BLaER1 treated with 17β-estradiol and CSF1 and Interleukin-3, amounts not matched to agents 10 nM and 100 nM (cell line): ENCODE results near the gene ANKMY1.
"Not testable (repeated sequence)": the region's sequence is repeated elsewhere in the genome, so short reads cannot be mapped to it uniquely, and the experiment has no call there.

ENCODE experiments used
- H3K27ac ChIP-seq, 11 experiments: shearing (Covaris generic); formaldehyde crosslinking; 2 replicates each; pipeline ENCODE4 v1.8.1; 2022
- H3K27me3 ChIP-seq, 11 experiments: shearing (Covaris generic); formaldehyde crosslinking; 2 replicates each; pipeline ENCODE4 v1.8.1; 2022
- H3K36me3 ChIP-seq, 11 experiments: shearing (Covaris generic); formaldehyde crosslinking; 2 replicates each; pipeline ENCODE4 v1.8.1; 2022
- H3K4me1 ChIP-seq, 10 experiments: shearing (Covaris generic); formaldehyde crosslinking; 2 replicates each; pipeline ENCODE4 v1.8.1; 2022
- H3K4me2 ChIP-seq, 11 experiments: shearing (Covaris generic); formaldehyde crosslinking; 2 replicates each; pipeline ENCODE4 v1.8.1; 2022
- H3K4me3 ChIP-seq, 10 experiments: shearing (Covaris generic); formaldehyde crosslinking; 2 replicates each; pipeline ENCODE4 v1.8.1; 2022
- H3K9ac ChIP-seq, 11 experiments: shearing (Covaris generic); formaldehyde crosslinking; 2 replicates each; pipeline ENCODE4 v1.8.1; 2022
- H3K9me3 ChIP-seq, 11 experiments: shearing (Covaris generic); formaldehyde crosslinking; replicated peaks in 1 of 11; 2 replicates each; pipeline ENCODE4 v1.8.1; 2022
- H4K20me1 ChIP-seq, 11 experiments: shearing (Covaris generic); formaldehyde crosslinking; 2 replicates each; pipeline ENCODE4 v1.8.1; 2022
- Cebpa-rat ChIP-seq, 11 experiments: shearing (Covaris generic); IDR thresholded peaks; 2 replicates each; pipeline ENCODE4 v1.8.1; 2022

The ANKMY1 gene

DNA sequence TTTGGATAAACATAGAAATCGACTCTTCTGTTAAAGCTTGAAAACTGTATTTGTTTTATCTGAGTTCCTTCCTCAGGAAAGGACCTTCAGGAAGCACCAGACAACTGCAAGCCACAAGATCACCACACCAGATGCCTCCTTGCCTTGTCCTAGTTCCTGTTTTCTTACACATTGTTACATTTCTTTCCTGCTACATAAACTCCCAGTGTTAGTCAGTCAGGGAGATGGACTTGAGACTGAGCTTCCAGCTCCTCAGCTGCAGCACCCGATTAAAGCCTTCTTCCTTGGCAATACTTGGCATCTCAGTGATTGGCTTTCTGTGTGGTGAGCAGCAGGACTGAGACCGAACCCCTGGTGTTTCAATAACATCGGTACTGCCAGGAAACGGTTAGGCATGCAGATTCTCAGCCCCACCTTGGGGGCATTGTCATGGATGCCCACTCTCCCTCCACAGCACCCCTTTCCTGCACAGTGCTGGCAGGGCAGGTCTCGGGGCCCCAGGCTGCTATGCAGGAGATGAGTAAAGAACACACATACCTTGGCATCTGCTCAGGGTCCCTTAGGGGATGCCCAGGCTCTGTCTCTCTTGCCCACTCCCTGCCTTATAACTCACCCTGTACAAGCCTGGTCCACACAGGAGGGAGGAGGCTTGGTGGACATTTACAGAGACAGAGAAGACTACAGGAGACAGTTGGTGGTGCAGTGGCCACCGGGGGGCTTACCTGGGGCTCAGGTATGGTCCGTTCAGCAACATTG is 32.6 kb downstream of the ANKMY1 start:
- H3K9ac ChIP-seq = 0 out of 22 replicates have a peak overlapping the region, but pooled peaks of 2 of the 11 experiments have one; percentile 29 to 44
- peaks cover 0 to 16% (median 0%) of the 10 kb centered on the region in 11 experiments; a peak in 2 of 22 replicates for H4K20me1 ChIP-seq
- no peaks in the 10 kb centered on the region; a peak in 2 of 22 replicates for H3K27me3 ChIP-seq
- H3K4me3 ChIP-seq = peak overlapping the region in 9 of 10 experiments; percentile 9 to 60 (median 49); a peak in 16 of 20 replicates
- no peak for TF ChIP-seq Cebpa-rat (IDR thresholded peaks at IDR 0.05)
- peaks cover 0 to 8% (median 0%) of the 10 kb centered on the region in 10 experiments; a peak in 4 of 20 replicates for H3K4me1 ChIP-seq
- H3K36me3 ChIP-seq = peaks cover 86 to 100% (median 97%) of the 10 kb centered on the region in 11 experiments
- H3K27ac ChIP-seq = peak overlapping the region in 8 of 11 experiments; percentile 7 to 82 (median 69); a peak in 13 of 22 replicates
- 0 out of 22 replicates have a peak overlapping the region, but pooled peaks of 1 of the 11 experiments have one; percentile 21 for H3K4me2 ChIP-seq
- H3K9me3 ChIP-seq = peaks cover 82 to 98% (median 92%) of the 10 kb centered on the region in 11 experiments

- Histone ChIP-seq H3K9ac (no peak overlapping the region), H3K4me1 (peaks cover 0 to 8% (median 0%) of the 10 kb centered on the region in 10 experiments; a peak in 4 of 20 replicates), H3K36me3 (peaks cover 80 to 100% (median 97%) of the 10 kb centered on the region in 11 experiments), H3K4me2 (peak overlapping the region in 2 of 11 experiments; percentile 17 to 21; a peak in 2 of 22 replicates), H3K27ac (peak overlapping the region in 7 of 11 experiments; percentile 48 to 82 (median 73); a peak in 11 of 22 replicates), H3K9me3 (peaks cover 67 to 97% (median 84%) of the 10 kb centered on the region in 11 experiments), H3K4me3 (peak overlapping the region in 9 of 10 experiments; percentile 7 to 60 (median 49); a peak in 16 of 20 replicates), H3K27me3 (no peaks in the 10 kb centered on the region; a peak in 2 of 22 replicates), H4K20me1 (peaks cover 0 to 3% (median 0%) of the 10 kb centered on the region in 11 experiments; a peak in 2 of 22 replicates)
- no peak for TF ChIP-seq Cebpa-rat (IDR thresholded peaks at IDR 0.05)
Measured at GRCh38 chr2:240523451-240524281, 34.1 kb downstream of the ANKMY1 start.

DNA sequence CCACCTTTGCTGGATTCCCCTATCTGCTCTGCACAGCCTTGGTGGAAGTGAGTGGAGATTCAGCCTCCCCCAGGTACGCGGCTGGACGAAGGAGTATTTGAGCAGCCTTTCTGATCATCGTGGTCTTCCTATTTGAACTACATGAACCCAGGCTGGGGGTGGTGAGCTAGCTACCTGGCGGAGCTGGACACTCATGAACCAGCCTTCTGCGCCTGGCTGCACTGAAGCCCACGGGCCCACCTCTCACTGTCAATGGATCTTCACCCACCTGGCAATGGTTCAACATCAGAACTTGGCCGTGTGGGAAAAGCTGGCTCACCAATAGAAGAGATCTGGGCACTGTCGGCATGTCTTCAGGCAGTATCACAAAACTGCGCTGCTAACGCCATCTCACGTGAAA is 35.4 kb downstream of the ANKMY1 start:
- Histone ChIP-seq H3K4me1 (peaks cover 0 to 8% (median 0%) of the 10 kb centered on the region in 10 experiments; a peak in 4 of 20 replicates), H3K9ac (no peak overlapping the region), H3K36me3 (peaks cover 71 to 100% (median 97%) of the 10 kb centered on the region in 11 experiments), H3K27ac (no peak overlapping the region), H3K27me3 (no peaks in the 10 kb centered on the region; a peak in 2 of 22 replicates), H3K4me2 (no peak overlapping the region), H3K9me3 (peaks cover 60 to 85% (median 72%) of the 10 kb centered on the region in 11 experiments), H4K20me1 (peaks cover 0 to 4% (median 0%) of the 10 kb centered on the region in 11 experiments; a peak in 1 of 22 replicates), H3K4me3 (peak overlapping the region in 6 of 10 experiments; percentile 26 to 60 (median 47); a peak in 5 of 20 replicates)
- no peak for TF ChIP-seq Cebpa-rat (IDR thresholded peaks at IDR 0.05)

DNA sequence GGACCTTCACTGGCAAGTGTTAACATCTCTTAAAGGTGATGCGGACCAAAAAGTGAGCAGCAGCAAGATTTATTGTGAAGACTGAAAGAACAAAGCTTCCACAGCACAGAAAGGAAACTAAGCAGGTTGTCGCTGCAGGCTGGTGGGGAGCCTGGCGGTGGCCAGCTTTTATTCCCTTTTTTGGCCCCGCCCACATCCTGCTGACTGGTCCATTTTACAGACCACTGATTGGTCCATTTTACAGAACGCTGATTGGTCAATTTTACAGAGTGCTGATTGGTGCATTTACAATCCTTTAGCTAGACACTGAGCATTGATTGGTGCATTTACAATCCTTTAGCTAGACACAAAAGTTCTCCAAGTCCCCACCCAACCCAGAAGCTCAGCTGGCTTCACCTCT is 35.9 kb downstream of the ANKMY1 start:
- not testable (repeated sequence) for H3K27ac ChIP-seq, H3K4me2 ChIP-seq, H4K20me1 ChIP-seq, H3K27me3 ChIP-seq, H3K4me1 ChIP-seq, H3K9ac ChIP-seq
- peaks cover 55 to 80% (median 67%) of the 10 kb centered on the region in 11 experiments for H3K9me3 ChIP-seq
- peaks cover 66 to 100% (median 97%) of the 10 kb centered on the region in 11 experiments for H3K36me3 ChIP-seq
- H3K4me3 ChIP-seq = peak overlapping the region in 4 of 10 experiments; percentile 45 to 60 (median 50); a peak in 1 of 20 replicates

GRCh38 chr2:240520974-240521350 is 36.8 kb downstream of the ANKMY1 start:
- H3K9ac ChIP-seq = no peak overlapping the region
- H3K36me3 ChIP-seq = peaks cover 56 to 95% (median 89%) of the 10 kb centered on the region in 11 experiments
- H3K4me3 ChIP-seq = no peak overlapping the region
- H3K4me1 ChIP-seq = peaks cover 0 to 8% (median 0%) of the 10 kb centered on the region in 10 experiments; a peak in 4 of 20 replicates
- peaks cover 46 to 71% (median 58%) of the 10 kb centered on the region in 11 experiments for H3K9me3 ChIP-seq
- no peak for TF ChIP-seq Cebpa-rat (IDR thresholded peaks at IDR 0.05)
- no peak overlapping the region for H3K27ac ChIP-seq
- H4K20me1 ChIP-seq = peaks cover 0 to 7% (median 0%) of the 10 kb centered on the region in 11 experiments; a peak in 1 of 22 replicates
- H3K27me3 ChIP-seq = no peaks in the 10 kb centered on the region; a peak in 1 of 22 replicates
- no peak overlapping the region for H3K4me2 ChIP-seq

DNA sequence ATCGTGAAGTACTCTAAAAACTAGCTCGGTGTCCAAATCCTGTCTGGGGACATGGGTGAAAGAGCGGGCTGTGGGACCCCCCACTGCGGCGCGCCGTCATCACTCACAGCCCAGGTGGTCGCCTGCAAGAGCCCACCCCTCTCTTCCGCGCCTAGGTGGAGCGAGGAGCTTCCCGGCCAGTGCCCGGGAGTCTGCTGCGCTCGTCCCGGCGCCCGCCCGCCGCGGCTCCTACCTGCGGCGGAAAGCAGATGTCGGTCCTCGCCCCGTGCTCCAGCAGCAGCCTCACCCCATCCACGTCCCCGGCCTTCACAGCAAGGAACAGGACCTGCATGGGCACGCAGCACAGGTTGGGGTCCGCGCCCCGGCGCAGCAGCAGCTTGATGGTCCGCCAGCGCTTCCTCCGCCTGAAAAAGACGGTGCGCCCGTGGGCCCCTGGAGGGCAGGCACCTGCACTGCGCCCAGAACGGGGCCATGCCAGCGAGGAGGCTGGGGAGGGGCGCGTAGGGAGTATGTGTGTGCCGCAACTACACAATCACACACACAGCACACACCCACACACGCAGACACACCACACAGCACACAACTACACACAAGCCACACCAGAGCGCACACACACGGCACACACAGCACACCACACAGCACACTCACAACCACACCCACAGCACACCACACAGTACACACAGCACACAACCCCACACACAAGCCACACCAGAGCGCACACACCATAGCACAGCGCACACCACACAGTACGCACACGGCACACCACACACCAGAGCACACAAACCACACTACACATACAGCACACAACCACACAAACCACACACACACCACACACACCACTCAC is 37.4 kb downstream of the ANKMY1 start:
- Histone ChIP-seq H4K20me1 (peaks cover 0 to 7% (median 0%) of the 10 kb centered on the region in 11 experiments; a peak in 1 of 22 replicates), H3K9me3 (peaks cover 40 to 64% (median 52%) of the 10 kb centered on the region in 11 experiments), H3K27me3 (no peaks in the 10 kb centered on the region), H3K36me3 (peaks cover 50 to 89% (median 83%) of the 10 kb centered on the region in 11 experiments), H3K4me1 (peaks cover 0 to 8% (median 0%) of the 10 kb centered on the region in 10 experiments; a peak in 4 of 20 replicates), H3K4me2 (no peak overlapping the region), H3K27ac (no peak overlapping the region), H3K9ac (no peak overlapping the region), H3K4me3 (no peak overlapping the region)
- TF ChIP-seq Cebpa-rat (IDR thresholded peaks at IDR 0.05) = no peak

DNA sequence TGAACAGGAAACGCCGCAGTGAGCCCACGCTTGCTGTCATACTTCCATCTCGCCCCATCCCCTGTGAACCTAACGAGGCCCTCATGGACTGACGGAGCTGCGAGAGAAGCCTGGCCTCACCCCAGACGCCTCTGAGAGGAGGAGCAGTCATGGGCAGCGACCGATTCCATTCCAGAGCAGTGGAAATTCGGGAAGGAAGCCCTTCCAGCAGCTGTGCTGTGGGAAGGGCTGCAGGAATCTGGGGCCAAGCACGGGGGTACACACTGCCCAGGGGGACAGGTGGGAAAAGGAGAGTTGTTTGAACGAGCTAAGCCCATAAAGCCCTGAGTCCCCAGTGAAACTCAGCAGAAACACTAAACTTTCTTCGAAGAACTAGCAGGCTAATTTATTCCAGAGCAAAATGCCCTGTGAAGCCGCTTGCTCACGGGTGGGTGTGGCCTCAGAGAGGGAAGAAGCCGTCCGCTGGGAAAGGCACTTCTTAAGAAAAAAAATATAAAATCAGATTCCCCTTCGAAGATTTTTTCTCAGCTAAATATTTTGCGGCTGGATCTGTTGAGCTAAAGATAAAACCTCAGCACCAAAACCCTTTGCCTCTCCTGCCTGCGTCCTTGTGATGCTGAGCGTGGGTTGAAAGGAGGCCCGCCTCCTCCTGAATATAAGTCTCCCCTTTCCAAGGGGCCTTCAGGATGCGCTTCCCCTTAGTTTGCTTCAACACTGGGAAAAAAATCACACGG is 38.2 kb downstream of the ANKMY1 start:
- Histone ChIP-seq H3K4me2 (no peak overlapping the region), H3K27ac (no peak overlapping the region), H3K27me3 (no peaks in the 10 kb centered on the region), H3K9ac (no peak overlapping the region), H4K20me1 (peaks cover 0 to 10% (median 0%) of the 10 kb centered on the region in 11 experiments; a peak in 6 of 22 replicates), H3K4me3 (no peak overlapping the region), H3K9me3 (peaks cover 32 to 57% (median 44%) of the 10 kb centered on the region in 11 experiments), H3K4me1 (peaks cover 3 to 12% (median 4%) of the 10 kb centered on the region in 10 experiments; a peak in 19 of 20 replicates), H3K36me3 (peaks cover 42 to 81% (median 75%) of the 10 kb centered on the region in 11 experiments)
- TF ChIP-seq Cebpa-rat (IDR thresholded peaks at IDR 0.05) = no peak
